ENCODE measurements around the gene CCDC28A. TPM values are rescaled to one million over a fixed set of nuclear protein-coding genes. Genes with fewer than 3 reads are reported as not detected.

CCDC28A gene
- total and polyA plus RNA-seq, 4 donors: 11.9 to 20.3 (median 16.1) TPM

- TF ChIP-seq CTCF (IDR thresholded peaks at IDR 0.05; ENCODE audit: low read depth, low read length, missing input control) (no peak), SP1 (IDR thresholded peaks at IDR 0.05) (no peak)
These were observed 22.4 kb downstream of the CCDC28A start, which contains the start of gene ECT2L (continued) for GRCh38 chr6:138795809-138796603.

GRCh38 chr6:138796771-138797170, 23.2 kb downstream of the CCDC28A start:
- Histone ChIP-seq H3K27me3 (ENCODE audit: control insufficient read depth in 4 of 4, insufficient read depth in 4 of 4, low read length in 3 of 4) (no peaks in the 10 kb centered on the region), H3K36me3 (ENCODE audit: control insufficient read depth in 4 of 4, insufficient read depth in 3 of 4, low read depth in 1 of 4, low read length in 3 of 4) (peaks cover 0 to under 1% (median 0%) of the 10 kb centered on the region in 4 donors), H3K27ac (ENCODE audit: low read depth in 1 of 2, low read length in 2 of 2) (no peak overlapping the region), H3K9ac (ENCODE audit: low read depth in 1 of 2, low read length in 2 of 2) (no peak overlapping the region), H3K4me3 (ENCODE audit: low read depth in 1 of 3, low read length in 3 of 3) (no peak overlapping the region), H3K4me1 (ENCODE audit: control insufficient read depth in 4 of 4, insufficient read depth in 4 of 4, low read length in 3 of 4) (no peaks in the 10 kb centered on the region), H3K9me3 (ENCODE audit: control insufficient read depth in 4 of 4, low read length in 3 of 4) (no peaks in the 10 kb centered on the region)
- no peak for DNase-seq (ENCODE audit: low spot score)
- 91% methylated on average over 2 of the region's 2 CpGs for WGBS
- TF ChIP-seq HNF4A (conservative IDR thresholded peaks at IDR 0.05) (no peak), REST (IDR thresholded peaks at IDR 0.05) (no peak), RXRA (IDR thresholded peaks at IDR 0.05) (no peak), JUND (IDR thresholded peaks at IDR 0.05) (no peak)

- Histone ChIP-seq H3K36me3 (ENCODE audit: control insufficient read depth in 4 of 4, insufficient read depth in 3 of 4, low read depth in 1 of 4, low read length in 3 of 4) (no peaks in the 10 kb centered on the region), H3K9me3 (ENCODE audit: control insufficient read depth in 4 of 4, low read length in 3 of 4) (no peaks in the 10 kb centered on the region), H3K27me3 (ENCODE audit: control insufficient read depth in 4 of 4, insufficient read depth in 4 of 4, low read length in 3 of 4) (no peaks in the 10 kb centered on the region), H3K9ac (ENCODE audit: low read depth in 1 of 2, low read length in 2 of 2) (no peak overlapping the region), H3K27ac (ENCODE audit: low read depth in 1 of 2, low read length in 2 of 2) (no peak overlapping the region), H3K4me1 (ENCODE audit: control insufficient read depth in 4 of 4, insufficient read depth in 4 of 4, low read length in 3 of 4) (no peaks in the 10 kb centered on the region), H3K4me3 (ENCODE audit: low read depth in 1 of 3, low read length in 3 of 3) (no peak overlapping the region)
- no peak for DNase-seq (ENCODE audit: low spot score)
- no peak for TF ChIP-seq HNF4A (conservative IDR thresholded peaks at IDR 0.05)
- no peak for TF ChIP-seq TAF1 (conservative IDR thresholded peaks at IDR 0.05)
- TF ChIP-seq JUND (IDR thresholded peaks at IDR 0.05): no peak
- TF ChIP-seq CTCF (IDR thresholded peaks at IDR 0.05; ENCODE audit: low read depth, low read length, missing input control): no peak
- TF ChIP-seq EGR1 (IDR thresholded peaks at IDR 0.05; ENCODE audit: low read depth in 2 of 2): no peak
- no peak for TF ChIP-seq GABPA (IDR thresholded peaks at IDR 0.05 in 1 of 2, conservative IDR thresholded peaks at IDR 0.05 in 1 of 2)
- TF ChIP-seq ATF3 (IDR thresholded peaks at IDR 0.05): no peak
- TF ChIP-seq FOXA1 (IDR thresholded peaks at IDR 0.05): no peak
- TF ChIP-seq YY1 (IDR thresholded peaks at IDR 0.05): no peak
- no peak for TF ChIP-seq RXRA (IDR thresholded peaks at IDR 0.05)
- no peak for TF ChIP-seq ZBTB33 (IDR thresholded peaks at IDR 0.05)
- TF ChIP-seq SP1 (IDR thresholded peaks at IDR 0.05): no peak
- TF ChIP-seq HNF4G (IDR thresholded peaks at IDR 0.05): no peak
- TF ChIP-seq FOXA2 (IDR thresholded peaks at IDR 0.05): no peak
- TF ChIP-seq RAD21 (IDR thresholded peaks at IDR 0.05): no peak
- TF ChIP-seq, protein P1, sequence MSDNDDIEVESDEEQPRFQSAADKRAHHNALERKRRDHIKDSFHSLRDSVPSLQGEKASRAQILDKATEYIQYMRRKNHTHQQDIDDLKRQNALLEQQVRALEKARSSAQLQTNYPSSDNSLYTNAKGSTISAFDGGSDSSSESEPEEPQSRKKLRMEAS (IDR thresholded peaks at IDR 0.05): no peak
- 85% methylated on average over 4 of the region's 4 CpGs for WGBS
These were observed 24.4 kb downstream of the CCDC28A start for GRCh38 chr6:138797806-138798446.
